ENCODE results near the gene ANKRD33B.
A peak's percentile ranks its signal among the peaks of the same experiment; 100 is the strongest.
"Not testable (repeated sequence)": the region's sequence is repeated elsewhere in the genome, so short reads cannot be mapped to it uniquely, and the experiment has no call there.

The ANKRD33B gene

DNA sequence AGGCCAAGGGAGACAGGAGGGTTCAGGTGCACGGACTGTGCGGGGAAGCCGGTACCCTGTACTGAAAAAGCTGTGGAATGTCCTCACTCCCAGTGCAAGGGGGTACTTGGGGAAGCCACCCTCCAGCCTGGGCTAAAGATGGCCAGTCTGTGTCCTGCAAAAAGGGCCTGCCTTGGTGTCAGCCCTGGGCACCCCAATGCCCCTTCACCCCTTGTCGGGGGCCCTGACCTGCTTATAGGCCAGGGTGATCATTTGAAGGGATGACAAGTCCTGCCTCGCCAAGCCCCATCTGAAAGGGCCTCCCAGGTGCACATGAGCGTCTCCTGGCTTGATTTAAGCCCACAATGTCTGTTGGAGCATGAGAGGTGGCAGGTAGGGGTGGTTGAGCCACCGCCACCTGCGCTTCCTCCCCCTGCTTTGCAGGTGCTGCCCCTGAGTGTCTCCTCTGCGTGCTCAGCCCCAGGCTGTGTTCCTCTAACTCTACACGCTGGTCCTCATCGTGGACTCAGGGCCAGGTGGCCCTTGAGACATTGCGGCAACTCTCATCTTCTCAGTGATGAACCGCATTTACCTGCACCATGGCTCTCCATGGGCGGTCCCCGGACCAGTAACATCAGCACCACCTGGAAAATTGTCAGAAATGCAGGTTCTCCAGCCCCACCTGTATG is 97.0 kb downstream of the ANKRD33B start:
- peak; percentile 21 for DNase-seq (ENCODE audit: low spot score)

DNA sequence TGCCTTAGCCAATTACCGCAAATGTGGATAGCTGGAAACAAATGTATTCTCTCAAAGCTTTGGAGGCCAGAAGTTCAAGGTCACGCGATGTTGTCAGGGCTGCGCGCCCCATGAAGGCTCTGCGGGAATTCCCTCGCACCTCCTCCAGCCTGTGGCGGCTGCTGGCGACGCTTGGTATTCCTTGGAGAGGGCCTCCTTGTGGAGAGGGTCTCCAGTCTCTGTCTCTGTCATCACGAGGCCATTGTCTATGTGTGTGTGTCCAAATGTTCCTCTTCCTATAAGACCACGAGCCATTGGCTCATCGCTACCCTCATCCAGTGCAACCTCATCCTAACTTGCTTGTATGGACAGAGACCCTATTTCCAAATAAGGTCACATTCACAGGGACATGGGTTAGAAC is 97.5 kb downstream of the ANKRD33B start:
- DNase-seq (ENCODE audit: low spot score), result no peak

DNA sequence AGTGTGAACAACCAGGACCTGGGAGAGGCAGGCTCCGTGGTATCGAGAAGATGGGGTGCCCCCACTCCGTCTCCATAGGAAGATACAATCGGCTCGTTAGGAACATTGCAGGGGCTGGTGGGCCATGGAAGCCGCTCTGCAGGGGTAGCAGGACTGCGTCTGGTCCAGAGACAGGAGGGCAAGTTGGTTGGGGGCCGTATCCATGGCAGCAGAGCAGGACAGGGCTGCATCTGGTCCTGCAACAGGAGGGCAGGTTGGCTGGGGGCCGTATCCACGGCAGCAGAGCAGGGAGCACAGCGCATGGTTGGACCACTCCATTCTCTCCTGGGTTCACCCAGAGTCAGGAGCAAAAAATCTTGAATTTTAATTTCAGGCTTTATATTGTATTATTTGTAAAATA is 98.2 kb downstream of the ANKRD33B start:
- DNase-seq (ENCODE audit: low spot score), result no peak

DNA sequence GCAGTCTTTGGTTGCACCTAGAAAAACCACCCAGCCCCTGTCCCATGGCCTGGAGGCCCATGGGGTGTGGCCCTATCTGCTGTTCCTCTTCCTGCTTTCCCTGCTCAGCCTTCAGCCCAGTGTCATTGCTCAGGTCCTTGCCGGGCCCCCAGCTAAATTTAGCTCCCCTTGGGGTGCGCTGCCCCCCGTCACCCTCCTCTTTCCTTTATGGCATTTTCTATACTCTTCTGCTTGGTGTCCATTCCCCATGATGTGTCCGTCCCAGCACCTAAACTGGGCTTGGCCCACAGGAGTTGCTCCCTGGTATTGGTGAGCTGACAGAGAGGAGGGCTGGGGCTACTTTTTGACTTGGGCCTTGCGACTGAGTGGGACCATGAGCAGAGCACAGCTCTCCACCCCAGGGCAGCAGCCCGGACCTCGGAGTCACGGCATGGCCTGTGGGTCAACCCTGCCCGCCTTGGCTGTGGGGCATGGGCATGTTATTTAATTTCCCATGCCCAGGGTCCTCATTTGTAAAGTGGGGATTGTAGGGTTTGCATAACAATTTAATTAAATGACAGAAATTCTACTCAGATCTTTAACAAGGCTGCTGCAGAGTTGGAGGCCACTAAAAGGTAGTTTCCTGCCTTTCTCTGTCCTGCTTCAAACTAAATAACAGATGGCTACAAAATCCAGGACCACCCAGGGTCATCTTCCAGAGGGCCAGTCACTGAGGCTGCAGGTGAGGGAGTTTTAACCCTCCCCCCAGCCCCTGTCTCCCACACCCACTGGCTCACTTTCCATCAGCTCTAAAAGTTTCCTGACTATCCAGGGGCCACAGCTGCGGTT is 99.0 kb downstream of the ANKRD33B start:
- DNase-seq (ENCODE audit: low spot score), result no peak

DNA sequence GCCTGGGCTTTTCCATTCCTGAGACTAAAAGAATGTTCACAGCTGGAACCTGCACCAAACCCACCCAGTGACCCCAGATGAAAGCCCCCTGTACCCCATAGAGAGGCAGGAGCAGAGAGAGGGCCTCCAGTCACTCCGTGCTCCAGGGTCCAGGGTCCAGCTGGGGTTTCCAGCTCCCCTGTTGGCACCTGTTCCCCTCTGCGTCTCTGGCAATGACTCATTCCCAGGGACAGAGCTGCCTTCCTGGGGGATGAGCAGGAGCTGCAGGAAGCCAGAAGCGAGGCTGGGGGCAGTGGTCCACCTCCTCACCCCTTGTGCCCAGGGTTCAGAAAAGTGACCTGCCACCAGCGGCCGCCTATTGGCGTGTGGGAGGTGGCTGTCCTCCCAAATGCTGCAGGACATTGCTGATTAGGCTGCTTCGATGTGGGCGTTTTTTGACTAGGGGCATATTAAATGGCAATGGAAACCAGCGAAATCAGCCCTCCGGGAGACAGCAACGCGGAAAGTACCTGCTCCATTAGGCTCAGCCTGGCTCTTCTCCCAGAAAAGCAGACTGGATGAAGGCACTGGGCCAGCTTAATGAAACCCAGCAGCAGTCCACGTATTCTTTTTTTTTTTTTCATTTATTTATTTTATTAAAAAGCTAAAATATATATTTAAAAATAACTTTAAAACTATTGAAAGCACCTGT is 99.8 kb downstream of the ANKRD33B start:
- no peak for DNase-seq (ENCODE audit: low spot score)

DNA sequence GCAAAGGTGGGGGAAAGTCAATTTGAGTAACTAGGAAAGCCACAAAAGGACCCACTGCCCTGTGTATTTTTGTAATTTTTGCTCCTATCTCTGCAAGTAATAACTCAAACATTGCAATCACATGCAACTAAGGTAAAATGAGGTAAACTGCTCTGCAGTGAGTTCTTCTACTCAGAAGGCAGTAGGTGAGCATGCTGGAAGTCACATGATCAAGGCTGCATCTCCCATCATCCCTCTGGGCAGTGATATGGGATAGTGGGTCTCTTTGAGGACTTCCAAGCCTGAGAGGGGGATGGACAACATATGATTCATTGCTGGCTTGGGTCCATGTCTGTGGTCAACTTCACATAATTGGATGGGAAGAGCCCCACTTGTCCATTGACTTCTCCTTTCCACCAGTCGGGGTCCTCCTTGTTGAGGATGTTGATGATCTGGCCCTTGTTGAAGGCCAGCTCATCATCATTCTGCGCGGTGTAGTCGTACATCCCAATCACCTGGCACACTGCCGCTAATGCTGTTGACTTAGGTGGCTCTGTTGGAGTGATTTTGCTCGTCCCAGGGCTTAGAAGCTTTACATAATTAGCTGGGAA is 100.4 kb downstream of the ANKRD33B start:
- DNase-seq (ENCODE audit: low spot score), result not testable (repeated sequence)

DNA sequence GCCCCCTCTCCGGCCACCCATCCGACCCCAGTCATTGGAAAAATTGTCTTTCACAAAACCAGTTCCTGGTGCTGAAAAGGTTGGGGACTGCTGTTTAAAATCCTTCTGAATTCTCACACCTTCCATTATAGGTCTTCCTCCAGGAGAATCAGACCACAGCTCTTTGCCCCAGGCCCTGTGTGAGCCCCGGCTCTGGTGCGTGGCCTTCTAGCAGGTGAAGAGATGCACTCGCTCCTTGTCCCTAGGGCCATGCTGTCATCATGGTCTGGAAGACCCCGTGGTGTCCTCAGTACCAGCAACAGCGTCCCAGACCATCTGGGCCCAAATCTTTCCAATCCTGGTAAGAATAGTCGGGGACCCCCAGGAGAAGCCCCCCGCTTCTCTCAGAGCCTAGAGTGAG is 101.9 kb downstream of the ANKRD33B start:
- DNase-seq (ENCODE audit: low spot score), result no peak

DNA sequence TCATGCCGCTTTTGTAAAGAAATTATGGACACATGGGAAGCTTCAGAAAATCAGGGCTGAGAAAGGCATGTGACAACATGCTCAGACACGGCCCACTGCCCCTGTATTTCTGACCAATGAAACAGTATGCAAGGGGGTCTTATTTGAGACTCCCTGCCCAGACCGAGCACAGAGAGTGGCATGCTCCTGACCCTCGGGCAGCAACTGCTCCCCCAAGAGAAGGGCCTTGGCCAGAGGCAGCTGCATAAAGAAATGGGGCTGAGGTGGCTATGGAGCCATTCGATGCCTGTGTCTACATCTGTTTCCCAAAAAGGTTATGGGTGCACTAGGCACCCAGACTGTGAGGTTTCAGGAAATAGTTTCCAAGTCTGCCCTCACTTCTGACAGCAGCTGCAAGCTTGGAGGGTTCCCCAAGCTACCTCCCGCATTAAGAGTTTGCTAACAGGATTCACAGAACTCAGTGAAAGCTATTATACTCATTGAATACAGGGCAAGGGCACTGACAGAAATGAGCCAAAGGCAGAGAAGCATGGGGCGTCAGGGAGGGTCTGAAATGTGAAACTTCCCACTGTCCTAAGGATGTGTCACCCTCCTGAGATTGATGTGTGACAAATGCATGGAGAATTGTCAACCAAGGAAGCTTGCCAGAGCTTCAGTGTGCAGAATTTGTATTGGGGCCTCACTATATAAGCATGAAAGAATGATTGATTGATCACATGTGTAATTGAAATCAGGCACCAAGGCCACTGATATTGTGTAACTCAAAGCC is 102.8 kb downstream of the ANKRD33B start:
- no peak for DNase-seq (ENCODE audit: low spot score)

DNA sequence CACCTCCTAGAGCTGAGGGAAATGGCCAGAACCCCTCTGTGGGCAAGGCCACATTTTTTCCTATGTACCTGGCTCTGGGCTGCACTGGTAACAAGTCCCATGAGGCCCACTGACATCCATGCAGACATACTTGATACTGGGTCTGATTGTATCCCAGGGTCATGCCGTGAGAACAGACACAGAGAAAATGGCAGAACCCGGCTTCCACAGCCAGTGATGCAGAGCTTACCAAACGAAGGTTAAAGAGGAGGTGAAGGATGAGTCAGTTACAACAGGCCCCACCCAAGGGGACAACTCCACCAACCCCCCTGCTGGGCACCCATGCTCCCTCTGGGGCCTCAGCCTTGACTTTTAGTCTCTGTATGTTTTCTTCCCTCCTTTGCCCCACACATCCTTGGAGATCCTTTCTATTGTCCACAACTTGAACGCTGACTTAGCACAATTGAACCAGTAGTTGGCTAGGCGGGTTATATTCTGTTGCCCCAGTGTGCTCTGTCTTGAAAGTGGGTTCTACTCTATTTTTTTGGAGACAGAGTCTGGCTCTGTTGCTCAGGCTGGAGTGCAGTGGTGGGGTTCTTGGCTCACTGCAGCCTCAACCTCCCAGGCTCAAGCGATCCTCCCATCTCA is 103.7 kb downstream of the ANKRD33B start:
- no peak for DNase-seq (ENCODE audit: low spot score)

DNA sequence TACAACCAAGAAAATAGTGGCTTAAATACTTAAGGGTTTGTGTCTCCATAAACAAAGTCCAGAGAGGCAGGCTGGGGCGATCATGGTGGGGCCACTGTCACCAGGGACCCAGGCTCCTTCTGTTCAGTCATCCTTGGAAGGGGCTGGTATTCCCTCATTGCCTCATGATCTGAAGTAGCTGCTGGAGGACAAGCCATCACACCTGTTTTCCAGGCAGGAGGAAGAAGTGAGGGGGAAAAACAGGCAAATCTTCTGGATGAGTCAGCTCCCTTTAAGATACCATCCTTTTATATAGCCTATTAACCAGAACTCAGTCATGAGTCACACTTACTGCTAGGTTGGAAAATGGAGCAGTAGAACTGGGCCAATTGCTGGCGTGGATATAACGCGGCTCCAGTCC is 104.8 kb downstream of the ANKRD33B start:
- no peak for DNase-seq (ENCODE audit: low spot score)

DNA sequence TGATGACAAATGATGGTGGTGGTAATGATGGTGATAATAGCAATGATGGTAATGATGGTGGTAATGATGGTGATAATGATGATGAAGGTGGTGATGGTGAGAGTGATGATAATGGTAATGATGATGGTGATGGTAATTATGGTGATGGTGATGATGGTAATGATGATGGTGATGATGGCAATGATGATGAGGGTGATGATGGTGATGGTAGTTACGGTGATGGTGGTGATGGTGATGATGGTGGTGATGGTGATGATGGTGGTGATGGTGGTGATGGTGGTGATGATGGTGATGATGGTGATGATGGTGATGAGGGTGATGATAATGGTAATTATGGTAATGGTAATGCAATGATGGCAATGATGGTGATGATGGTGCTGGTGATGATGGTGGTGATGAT is 106.1 kb downstream of the ANKRD33B start:
- DNase-seq (ENCODE audit: low spot score), result no peak

DNA sequence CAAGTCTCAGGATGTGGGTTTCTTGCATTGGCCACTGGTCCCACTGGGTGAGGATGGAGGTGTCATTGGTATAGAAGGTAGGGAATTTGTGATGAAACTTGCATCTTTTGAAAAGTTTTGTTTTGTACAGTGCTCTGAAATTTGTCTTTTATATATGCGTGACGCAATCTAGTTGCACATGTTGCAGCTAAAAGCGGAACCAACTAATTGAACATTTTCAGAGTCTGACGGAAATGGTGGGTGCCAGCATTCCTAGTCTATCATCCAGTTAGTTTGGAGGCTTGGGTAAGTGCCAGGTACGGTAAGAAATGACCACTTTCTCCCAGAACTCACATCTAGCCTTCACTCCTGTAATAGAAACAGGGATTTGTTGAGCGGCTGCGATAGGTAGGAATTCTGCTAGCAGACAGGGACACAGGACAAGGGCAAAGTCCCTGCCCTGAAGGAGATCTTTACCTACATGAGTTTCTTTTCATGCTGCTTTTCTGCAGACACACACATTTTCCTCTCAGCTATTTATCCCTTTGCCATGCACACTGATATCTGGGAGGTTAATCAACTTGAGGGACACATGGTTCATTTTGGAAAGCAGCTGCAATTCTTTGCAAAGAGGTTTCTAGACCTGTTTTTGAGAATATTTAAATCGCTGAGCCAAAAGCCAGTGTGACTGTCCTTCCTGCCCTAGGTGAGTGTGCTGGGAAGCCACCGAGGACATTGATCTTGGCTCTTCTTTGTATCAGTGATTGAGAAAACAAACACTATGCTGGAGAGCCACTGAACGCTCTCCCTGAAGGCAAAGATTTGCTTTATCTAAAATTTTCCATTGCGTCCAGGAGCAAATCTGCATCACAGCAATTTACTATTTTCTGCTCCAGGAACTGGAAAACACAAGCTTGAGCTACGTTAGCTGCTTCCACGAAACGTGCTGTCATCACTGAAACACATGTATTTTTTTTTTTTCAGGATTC is 107.5 kb downstream of the ANKRD33B start:
- DNase-seq (ENCODE audit: low spot score), result no peak

DNA sequence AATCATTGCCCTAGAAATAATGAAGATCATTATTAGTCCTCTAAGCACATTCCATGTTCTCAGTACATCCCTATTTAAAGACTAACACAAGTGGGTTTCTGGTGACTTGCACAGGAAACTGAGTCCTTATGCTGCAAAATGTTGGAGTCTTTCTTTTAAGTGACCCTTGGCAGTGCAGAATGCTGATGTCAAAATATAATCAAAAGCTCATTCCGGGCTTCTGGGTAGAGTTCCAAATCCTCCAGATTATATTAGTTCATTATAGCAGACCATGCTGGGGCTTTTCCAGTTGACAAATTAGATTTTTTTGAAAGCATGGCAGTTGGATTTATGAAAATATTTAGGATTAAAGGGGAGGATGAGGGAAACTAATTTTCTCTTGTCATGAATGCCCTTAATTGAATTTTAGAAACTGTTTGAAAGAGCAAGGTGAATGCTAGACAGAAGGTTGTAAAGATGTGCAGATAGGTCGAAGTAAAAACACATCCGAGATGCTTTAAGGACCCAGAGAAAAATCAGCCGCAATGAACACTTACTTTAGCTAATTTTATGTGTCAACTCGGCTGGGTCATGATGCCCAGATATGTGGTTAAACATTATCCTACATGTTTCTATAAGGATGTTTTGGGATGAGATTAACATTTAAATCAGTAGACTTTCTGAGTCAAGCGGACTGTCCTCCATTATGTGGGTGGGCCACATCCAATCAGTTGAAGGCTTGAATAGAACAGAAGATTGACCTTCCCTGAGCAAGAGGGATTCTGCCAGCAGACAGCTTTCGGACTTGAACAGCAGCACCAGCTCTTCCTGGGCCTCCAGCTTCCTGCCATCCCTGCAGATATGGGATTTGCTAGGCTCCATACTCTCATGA is 108.5 kb downstream of the ANKRD33B start:
- no peak for DNase-seq (ENCODE audit: low spot score)

DNA sequence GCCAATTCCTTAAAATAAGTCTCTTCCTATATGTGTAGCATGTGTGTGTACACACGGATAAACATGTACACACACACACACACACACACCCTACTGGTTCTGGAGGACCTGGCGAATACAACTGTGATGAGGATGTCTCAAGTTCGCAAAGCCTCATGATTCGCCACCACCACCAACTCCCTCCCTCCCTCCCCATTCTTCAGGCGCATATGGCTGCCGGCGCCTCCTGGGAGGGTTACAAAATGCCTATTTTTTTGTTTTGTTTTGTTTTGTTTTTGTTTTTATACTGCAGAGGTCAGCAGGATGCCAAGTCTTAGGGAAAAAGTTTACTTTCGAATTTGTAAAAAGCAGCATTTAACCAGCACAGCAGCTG is 109.1 kb downstream of the ANKRD33B start:
- no peak for DNase-seq (ENCODE audit: low spot score)

DNA sequence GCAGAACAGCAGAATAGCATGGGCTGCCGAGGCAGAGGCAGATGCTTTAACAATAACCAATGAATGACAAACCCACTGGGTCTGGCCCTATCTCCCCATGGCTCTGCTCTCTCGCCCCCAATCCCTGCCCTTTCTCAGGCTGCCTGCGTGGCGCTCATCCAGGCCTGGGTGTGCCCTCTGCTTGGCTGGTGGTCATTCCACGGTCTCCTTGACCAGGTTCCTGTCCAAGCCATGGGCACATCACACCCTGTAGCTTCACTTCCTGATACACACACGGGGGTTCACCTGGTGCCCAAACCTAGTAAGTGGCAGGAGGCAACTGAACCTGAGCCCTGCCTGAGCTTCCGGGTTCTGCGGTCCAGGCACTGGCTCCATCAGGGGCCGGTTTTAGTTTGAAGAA is 109.5 kb downstream of the ANKRD33B start:
- no peak for DNase-seq (ENCODE audit: low spot score)

DNA sequence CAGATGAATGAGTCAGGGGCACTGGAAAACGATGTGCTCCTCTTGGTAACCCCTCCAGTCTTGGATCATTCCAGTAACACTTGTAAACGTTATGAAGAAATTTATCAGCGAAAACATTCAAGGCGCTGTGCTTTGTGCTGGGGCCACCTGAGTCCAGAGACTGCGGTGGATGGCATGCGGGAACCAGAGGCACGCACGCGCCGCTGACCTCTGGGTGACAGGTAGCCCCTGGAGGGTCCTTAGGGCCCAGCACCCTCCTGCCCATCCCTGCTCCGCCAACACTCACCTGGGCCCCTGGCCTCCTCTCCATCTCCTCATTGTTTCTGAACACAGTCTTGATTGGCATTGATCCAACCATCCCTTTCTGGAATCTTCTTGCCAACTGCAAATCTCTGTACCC is 110.2 kb downstream of the ANKRD33B start:
- no peak for DNase-seq (ENCODE audit: low spot score)

DNA sequence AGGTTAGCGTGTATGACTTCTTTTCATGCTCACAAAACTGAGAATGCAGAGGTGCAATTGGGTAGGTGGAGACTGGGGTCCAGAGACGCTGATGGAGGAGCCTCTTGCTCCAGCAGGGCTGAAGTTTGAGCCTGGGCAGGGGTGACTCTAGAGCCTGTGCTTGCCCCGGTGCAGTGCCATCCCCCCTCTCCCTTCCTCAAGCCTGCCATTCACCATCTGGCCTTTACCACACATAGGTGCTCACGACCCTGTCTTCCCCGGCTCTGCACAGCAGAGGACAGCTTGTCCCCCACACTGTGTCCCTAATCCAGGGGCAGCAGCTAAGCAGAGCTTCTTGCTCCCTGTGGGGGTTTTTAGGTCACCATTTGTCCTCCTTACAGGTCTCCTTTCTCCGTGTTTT is 110.7 kb downstream of the ANKRD33B start:
- no peak for DNase-seq (ENCODE audit: low spot score)

DNA sequence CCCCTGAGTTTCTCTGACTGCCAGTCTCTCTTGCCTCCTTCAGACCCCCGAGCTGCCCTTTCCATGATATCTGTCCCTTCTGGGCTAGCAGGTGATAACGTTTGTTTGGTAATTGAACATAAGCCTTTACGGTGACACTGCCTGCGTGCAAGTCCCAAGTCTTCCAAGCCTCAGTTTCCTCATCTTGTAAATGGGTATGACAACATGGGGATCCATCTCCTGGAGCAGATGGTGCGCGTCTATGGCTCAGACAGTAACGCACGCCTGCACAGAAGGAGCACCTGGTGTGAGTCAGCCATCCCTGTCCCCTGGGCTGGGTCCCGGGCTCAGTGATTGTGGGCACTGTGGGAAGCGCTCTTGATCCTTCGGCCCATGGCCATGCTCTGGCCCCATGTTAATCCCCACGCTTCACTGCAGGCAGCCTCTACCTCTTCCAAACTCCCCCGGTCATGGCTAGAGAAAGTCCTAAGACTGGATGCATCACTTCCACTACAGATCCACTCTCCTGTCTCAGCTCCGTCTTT is 111.4 kb downstream of the ANKRD33B start:
- DNase-seq (ENCODE audit: low spot score), result no peak

DNA sequence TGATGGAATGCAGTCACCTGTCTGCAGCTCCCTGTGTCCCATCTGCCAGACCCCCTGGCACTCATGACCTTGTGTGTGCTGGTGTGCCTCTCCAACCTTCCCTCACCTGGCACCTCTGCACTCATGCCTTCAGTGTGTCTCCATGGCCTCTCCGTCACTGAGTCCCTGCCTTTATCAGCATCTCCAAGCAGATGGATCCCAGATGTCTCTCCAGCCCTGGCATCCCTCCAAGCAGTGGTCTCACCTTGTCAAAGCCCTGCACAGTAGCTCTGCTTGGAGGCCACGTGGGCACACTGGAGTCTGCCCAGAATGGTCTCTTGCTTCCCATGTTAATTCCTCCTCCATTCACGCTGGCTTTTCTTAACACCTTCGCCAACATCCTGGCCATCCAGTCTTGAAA is 112.4 kb downstream of the ANKRD33B start:
- DNase-seq (ENCODE audit: low spot score), result no peak
